IPS-NIHi7 (cell line): ENCODE data around the gene TEKT2.

ENCODE experiments used
- DNase-seq: peaks from one replicate; pipeline ENCODE4 v3.0.0; 2012; ENCODE audit warnings: mixed read lengths; ENCODE audit errors: extremely low spot score

TEKT2 gene

DNA sequence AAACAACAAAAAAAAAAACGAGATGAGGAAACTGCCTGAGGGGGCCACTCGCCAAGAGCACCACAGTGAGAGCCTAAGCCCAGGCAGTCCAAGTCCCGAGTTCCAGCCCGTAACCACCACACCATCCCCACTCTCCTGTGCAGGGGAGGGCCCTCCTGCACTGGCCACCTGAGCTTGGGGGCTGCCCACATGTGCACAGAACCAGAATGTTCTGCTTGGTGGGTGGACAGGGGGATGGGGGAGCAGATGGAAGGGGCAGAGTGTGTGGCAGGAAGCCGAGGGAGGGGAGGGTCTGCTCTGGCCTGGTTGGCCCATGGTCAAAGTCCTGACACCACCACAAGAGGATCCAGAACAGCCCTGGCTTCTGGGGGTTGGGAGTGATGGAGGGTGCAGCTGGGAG, 22.4 kb downstream of the TEKT2 start:
- no peak for DNase-seq

DNA sequence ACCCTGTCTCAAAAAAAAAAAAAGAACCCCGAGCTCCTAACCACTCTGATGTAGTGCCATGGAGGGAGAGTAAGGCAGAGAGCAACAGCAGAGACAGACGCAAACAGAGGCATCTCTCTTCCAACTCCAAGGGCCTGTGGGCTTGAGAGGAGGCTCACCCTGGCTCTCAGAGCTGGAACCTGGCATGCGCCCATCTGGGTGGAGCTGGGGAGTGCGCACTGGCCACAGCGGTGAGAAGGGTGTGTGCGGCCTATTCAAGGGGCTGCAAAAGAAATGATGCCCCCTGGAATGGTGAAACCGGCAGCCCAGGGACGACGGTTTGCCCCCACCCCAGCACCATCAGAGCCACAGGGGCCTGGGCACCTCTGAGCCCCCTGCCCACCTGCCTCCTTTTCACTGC, 23.5 kb downstream of the TEKT2 start:
- DNase-seq = no peak

DNA sequence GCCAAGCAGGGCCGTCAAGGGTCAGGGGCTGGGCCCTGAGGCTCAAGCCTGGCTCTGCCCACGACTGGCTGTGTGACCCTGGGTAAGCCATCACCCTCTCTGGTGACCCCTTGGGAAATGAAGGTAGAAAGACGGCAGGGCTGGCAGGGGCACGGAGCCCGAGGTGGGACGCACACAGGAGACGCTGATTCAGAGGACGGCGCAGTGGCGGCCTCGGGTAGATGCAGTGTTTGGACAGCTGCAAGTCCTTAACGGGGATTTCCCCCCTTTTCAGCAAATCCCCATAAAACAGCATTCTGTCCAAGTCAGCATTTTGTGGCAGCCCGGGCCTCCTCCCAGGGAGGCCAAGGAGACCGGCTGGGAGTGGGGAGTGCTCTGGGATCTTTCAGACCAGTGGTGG, 24.4 kb downstream of the TEKT2 start:
- no peak for DNase-seq

DNA sequence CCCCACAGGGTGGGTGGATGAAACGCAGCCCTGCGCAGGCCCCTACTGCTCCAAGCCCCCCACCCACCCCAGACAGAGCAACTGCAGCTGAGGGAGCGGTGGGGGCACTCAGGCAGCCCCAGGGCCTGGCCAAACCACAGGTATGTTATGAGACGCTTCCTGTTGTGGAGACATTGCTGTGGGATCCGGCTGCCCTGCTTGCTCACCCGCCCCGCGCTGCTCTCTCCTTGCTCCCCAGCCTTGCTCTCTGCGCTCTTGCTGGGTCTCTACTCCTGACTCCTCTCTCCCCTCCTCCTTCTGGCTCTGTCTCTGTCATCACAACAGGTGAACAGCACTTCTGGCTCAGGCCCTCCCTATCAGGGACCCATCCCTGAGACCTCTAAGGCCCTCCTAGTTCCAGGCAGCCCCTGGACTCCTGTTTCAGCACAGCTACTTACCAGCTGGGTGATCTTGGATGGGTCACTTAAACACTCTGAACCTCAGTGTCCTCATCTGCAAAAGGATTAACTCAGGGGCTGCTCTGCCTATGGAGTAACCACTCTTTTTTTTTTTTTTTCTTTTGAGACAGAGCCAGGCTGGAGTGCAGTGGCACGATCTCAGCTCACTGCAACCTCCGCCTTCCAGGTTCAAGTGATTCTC, 25.3 kb downstream of the TEKT2 start:
- DNase-seq = no peak

DNA sequence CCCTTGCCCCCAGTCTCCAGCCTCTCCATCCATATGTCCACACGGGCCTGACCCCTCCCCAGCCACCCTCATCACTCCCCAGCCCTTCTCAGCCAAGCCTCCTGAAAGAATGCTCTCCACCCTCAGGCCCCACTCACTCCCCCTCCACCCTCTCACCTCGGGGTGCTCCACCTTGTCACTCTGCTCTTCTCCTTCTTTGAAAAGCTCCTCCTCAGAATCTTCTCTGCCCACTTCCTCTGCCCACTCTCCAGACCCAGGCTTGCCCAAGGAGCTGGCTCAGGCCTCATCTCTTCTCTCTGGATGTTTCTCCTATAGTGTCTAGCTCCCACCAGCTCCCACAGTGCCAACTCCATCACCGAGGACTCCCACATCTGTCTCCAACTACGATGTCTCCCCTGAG, 27.3 kb downstream of the TEKT2 start:
- DNase-seq = no peak

DNA sequence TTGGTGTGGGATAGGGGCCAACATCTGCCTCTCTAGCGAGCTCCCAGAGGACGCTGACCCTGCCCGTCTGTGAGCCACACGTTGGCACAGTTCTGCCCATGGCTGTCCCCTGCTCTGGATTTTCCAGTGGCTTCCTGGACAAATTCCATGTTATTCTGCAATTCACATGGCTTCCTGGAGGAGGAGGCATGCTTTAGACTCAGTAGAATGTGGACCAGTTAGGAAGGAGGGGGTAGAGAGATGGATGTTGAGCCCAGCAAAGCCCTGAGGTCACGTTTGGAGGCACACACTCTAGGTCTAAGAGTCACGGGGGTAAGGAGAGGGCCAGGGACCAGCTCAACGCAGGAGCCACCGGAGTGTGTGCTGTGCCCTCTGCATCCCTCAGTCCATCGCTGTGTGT, 28.9 kb downstream of the TEKT2 start:
- no peak for DNase-seq

DNA sequence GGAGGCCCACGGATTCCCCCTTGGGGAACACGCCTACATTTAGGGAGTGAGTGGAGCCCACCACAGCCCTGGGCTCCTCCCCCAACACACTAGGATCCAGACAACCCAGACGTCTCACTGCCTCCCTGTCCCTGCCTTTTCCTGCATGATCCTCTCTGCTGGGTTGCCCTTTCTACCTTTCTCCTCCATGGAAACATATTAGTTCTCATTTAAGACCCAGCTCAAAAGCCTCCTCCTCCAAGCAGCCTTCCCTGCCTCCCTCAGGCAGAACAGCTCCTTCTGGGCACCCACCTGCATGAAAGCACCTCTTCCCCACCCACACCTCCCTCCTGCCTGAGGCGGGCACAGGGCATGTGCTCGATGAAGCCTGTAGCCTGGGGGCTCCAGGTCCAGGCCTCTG, 30.5 kb downstream of the TEKT2 start:
- DNase-seq = no peak

DNA sequence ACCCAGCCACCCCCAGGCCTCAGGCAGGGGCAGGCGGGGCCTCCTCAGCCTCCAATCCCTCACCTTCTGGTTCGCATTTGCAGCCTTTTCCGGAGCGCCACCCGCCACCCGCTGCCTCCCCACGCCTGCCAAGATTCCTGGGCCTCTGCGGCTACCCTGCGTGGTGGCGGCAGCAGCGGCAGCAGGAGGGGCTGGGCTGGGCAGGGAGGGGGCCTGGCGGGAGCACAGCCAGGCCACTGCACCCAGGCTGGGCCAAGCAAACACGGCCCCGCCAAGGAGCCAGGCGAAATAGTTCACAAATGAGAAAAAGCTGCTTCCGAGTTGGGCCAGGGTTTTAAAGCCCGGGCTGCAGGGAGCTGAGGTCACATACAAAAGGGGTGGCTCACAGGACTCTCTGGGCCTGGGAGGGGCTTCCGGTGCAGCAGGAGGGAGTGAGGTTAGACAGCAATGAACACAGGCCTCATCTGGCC, 31.3 kb downstream of the TEKT2 start:
- DNase-seq = no peak

DNA sequence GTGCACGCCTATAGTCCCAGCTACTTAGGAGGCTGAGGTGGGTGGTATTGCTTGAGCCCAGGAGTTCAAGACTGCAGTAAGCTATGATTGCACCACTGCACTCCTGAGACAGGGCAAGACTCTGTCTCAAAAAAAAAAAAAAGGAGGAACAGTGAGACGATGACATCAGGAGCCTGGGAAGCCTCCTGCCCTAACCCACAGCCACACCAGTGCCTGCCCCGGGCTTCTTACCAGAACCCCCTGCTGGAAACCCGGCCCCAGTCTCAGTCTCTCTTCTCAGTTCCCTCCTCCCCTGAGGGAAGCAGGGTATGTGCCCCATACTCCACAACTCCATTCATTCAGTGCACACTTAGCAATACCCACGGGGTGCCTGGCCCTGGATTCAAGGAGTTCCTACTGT, 32.0 kb downstream of the TEKT2 start:
- DNase-seq = no peak

DNA sequence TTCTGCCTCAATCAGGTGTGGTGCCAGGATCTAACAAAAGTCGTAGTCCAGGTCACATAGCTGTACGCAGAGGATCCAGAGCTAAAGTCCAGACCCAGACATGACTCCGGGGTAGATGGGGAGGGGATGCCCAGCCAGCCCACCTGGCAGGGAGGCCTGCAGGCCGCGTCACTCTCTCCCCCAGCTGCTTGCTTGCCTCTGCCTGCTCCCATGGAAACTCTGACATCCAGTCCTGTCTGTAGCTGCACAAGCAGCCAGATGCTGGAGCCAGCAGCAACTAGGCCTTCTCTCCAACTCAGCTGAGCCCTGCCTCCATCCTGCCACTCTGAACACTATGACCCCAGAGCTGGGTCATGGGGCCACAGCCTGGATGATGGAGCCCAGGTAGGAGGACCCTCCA, 33.0 kb downstream of the TEKT2 start:
- no peak for DNase-seq

DNA sequence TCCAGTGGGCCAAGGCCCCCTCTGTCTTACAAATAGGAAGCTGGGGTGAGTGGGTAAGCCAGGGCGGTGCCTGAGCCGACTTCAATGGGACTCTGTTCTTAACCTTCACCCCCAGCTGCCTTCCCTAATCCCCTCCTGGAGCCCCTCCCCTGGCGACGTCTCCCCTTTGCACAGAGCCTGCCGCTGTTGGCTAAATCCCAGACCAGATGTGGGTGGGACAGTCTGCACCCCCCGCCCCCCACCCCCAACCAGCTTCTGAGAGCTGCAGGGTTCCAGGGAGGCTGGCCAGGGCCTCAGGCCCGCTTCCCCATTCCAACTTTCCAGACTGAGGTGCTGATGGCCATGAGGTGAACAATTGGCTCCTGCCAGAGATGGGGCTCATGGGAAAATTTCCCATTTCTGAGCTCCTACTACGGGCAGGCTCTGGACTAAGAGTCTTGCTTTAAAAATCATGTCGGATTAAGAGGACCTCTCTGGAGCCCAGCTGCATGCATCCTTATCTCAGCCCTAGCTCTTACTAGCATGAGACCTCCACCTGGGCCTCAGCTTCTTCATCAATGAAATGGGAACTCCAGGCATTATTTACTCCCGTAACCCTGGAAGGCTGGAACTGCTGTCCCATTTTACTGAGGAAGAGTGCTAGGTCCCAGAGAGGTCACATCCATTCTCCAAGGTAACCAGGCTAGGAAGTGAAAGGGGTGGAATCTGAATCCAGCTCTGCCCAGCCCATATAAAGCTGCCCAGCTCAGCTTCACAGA, 34.7 kb downstream of the TEKT2 start:
- DNase-seq = no peak

DNA sequence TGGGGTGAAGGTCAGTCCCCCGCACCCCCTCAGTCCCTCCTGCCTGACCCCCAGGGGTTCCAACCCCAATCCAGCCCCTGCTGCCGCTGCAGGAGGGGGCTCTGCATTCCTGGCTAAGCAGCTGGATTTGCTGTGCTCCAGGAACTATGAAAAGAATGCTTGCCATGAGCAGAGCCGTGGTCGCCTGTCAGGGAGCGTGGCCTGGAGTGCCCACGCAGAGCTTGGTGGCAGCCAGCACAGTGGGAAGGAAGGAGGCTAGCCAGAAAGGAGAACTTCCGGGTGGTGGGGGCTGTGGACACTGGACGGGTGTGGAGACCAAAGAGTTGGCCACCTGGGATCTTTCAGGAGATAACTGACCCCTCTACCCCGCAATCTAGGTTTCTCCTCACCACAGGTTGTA, 35.6 kb downstream of the TEKT2 start:
- DNase-seq = no peak

DNA sequence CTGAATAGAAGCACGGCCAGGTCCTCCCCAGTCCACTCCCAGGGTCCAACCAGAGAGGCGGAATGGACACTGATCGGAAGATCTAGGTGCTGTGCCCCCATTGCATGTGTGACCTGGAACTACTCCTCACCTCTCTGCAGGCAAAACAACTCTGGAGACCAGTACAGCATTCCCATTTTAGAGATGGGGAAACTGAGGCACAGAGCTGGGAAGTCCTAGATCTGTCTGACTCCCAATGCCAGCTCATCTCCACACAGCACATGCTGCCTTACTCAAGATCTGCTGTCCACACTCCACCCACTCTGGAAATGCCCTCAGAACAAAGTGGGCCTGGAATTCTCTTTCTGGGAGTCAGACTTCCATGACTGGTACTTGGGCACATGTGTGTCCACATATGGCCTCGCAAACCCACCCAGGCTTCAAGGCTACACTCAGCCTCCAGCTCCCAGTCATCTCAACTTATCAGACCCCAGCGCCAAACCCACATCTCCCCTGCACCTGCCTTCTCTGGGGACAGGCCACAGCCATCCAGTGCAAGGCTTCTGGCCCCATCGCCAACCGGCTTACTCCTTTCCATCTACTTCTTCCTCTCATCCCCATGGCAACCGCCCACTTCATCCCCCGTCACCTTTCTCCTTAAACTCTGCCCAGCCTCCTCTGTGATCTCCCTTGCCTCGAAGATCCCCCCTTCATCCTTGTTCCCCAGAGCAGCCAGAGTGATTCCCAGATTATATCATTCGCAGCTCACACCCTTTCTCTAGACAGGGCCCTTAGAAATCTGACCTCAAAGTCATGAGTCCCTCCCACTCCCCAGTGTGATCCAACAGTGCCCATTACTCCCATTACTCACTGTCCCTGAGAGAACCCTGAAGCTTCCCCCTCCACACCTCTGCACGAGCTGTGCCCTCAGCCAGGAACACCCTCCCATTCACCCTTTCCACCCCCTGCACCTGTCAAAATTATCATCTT, 38.5 kb downstream of the TEKT2 start:
- no peak for DNase-seq

DNA sequence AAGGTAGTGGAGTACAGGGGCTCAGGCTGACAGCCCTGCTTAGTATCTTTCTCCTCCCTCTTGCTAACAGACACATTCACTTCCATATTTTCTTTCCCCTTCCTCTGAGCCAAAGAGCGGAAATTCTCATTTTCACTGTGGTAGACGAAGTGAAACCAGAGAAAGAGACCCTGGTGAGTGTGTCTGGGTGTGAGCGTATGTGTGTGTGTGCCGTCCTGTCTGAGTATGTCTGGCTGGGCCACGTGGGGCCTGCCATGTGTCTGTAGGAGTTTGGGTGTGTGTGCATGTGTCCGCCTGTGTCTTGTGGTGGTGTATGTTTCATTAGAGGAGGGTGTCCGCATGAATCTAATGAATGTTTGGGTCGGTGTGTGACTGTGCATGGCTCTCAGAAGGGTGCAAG, 39.5 kb downstream of the TEKT2 start:
- no peak for DNase-seq

DNA sequence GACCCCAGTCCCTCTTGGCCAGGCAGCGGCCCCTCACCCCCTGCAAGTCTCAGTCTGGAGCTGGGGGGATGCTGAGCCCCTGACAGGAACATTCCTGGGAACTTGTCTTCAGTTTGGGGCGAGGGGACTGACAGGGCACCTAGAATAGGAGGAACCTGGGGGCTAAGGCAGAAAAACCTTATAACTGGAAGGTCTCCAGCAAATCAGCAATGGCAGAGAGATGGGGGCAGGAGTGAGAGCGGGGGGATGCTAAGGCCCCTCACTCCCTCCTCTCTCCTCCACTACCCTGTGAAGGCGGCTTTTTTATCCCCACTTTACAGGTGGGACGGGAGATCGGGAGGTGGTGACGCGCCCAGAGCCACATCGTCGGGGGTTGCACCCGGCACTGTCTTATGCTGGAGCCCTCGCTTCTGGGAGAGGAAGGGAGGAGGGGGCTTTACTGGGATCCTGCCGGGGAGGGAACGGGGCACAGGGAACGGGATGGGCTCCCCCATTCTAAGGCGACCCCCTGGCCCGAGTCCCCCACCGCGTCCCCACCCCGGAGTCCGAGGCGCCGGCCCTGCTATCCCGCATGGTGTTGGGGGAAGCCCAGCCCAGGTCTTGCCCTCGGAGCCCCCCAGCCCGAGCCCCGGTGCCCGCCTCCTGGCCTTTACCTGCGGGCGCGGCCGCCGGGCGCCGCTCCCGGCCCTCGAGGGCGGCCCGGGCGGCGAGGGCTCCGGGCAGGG, 40.7 kb downstream of the TEKT2 start:
- DNase-seq = peak; percentile 31

DNA sequence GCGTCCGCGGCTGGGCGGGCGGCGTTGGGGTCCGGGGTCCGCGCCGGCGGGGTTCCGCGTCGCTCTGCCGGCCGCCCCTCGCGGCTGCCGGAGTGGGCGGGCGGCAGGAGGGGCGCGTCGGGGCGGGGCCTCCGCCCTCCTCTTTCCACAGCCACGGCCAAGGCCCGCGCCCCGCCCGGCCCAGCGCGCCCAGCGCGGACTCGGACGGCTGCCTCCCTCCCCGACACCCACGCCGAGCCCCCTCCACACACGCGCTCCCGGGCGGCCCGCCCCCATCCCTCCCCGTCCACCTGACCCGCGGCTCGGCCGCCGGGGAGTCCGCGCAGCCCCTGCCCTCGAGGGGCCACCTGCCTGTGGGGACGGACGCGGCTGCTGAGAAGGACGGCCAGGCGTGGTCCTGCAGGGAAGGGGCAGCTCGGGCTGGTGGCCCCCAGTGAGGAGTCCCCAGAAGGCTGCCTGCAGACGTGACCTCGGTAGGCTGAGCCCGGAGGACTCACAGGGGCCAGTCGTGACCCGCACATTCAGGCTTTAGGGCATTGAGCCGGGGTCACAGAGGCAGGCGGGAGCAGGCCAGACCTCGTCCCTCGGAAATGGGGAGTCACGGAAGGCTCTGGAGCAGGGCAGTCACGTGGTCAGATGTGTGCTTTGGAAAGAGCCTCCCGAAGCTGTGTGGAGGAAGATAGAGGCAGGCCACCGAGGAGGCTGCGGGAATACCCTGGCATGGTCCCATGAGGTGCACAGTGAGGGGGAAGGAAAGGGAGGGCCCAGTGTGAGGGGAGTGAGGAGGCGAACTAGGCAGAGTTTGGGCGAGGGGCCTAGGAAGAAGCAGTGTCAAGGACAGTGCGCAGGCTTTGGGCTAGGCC, 41.5 kb downstream of the TEKT2 start, which contains the start of gene COL8A2:
COL8A2 (minus strand) TSS at position 94 of the 863 bp plus-strand sequence. CDS start 24,980 bp downstream, outside the sequence.
- DNase-seq = no peak

DNA sequence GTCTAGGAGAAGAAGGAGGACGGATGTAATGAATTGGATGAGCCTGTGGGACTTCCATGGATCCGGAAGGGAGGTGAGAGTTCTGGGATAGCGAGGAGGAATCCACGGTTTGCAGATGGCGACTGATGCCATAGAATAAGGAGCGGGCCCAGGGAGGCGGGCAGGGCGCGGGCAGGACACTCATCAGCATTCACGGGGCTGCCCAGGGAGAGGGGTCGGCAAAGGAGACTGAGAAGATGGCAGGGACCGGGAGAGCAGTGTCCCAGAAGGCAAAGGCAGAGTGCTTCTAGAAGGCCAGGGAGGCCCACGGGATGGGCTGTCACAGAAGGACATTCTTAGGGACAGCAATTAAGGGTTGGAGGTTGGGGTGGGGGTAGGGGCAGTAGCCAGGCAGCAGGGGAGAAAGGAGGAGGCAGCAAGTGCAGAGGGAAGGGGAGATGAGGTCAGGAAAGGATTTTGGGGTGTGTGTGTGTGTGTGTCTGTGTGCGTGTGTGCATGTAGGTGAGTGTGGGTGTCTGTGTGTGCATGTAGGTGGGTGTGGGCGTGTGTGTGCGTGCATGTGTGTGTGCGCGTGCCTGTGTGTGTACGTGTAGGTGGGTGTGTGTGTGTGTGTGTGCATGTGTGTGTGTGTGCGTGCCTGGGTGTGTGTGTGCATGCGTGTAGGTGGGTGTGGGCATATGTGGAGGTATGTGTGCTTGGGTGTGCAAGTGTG, 42.3 kb downstream of the TEKT2 start:
- peak; percentile 9 for DNase-seq

DNA sequence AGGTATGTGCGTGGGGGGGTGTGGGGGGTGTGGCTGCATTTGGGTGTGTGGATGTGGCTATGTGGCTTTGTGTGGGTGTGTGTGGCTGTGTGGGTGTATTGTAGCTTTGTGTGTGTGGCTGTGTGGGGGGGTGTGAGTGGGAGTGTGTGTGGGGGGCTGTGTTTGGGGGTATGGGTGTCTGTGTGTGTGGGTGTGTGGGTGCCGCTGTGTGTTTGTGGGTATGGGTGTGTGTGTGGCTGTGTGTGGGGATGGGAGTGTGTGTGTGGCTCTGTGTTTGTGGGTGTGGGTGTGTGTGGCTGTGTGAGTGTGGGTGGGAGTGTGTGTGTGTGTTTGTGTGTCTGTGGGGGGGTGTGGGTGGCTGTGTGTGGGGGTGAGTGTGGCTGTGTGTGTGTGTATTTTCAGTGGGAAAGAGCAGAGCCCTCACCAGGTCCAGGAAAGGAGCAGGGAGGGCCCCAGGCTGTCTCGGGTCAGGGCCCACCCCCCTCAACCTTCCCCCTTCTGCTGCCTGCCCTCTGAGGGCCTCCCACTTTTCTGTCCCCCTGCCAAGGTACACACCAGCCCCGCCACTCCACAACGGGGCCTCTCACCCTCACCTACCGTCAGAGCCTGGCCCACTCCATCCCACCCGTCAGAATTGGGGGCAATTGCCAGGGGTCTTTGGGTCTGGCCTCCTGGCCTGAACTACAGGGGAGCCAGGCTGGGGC, 43.1 kb downstream of the TEKT2 start:
- no peak for DNase-seq
